ENCODE data around the gene TMEM209.

Gene TMEM209

GRCh38 chr7:130162196-130162595 lies 43.0 kb downstream of the TMEM209 start:
- no peak for DNase-seq (ENCODE audit: low read depth)
- no peak overlapping the region for H3K4me3 ChIP-seq (ENCODE audit: low read depth, low read length)
- no peak for TF ChIP-seq POLR2A (IDR thresholded peaks at IDR 0.05; ENCODE audit: extremely low read depth, insufficient read length)

GRCh38 chr7:130160455-130160854 lies 44.8 kb downstream of the TMEM209 start:
- no peak overlapping the region for H3K4me3 ChIP-seq (ENCODE audit: low read depth, low read length)
- TF ChIP-seq MYC (IDR thresholded peaks at IDR 0.05; ENCODE audit: low read depth, low read length): no peak
- TF ChIP-seq POLR2A (IDR thresholded peaks at IDR 0.05; ENCODE audit: extremely low read depth, insufficient read length): no peak
- no peak for TF ChIP-seq MAX (IDR thresholded peaks at IDR 0.05; ENCODE audit: low read depth, low read length)
- no peak for TF ChIP-seq CTCF (IDR thresholded peaks at IDR 0.05; ENCODE audit: low read depth, low read length)
- DNase-seq (ENCODE audit: low read depth): no peak

DNA sequence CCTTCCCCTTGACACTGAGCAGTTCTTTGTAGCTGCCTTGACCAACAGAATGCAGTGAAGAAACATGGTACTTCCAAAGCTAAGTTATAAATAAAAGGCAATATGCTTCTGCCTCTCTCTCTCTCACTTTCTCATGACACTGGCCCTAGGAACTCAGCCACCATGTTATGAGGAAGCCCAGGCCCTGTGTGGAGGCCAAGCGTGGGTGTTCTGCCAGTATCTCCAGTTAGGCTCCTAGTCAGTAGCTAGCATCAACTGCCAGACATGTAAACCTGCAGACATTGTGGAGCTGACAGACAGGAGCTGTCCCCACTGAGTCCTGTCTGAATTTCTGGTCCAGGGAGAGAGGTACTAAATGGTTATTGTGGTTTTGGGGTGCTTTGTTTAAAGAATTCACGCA lies 45.2 kb downstream of the TMEM209 start:
- no peak overlapping the region for H3K4me3 ChIP-seq (ENCODE audit: low read depth, low read length)
- no peak for DNase-seq (ENCODE audit: low read depth)
- TF ChIP-seq MAX (IDR thresholded peaks at IDR 0.05; ENCODE audit: low read depth, low read length): no peak
- TF ChIP-seq CTCF (IDR thresholded peaks at IDR 0.05; ENCODE audit: low read depth, low read length): no peak
- TF ChIP-seq POLR2A (IDR thresholded peaks at IDR 0.05; ENCODE audit: extremely low read depth, insufficient read length): no peak
- TF ChIP-seq MYC (IDR thresholded peaks at IDR 0.05; ENCODE audit: low read depth, low read length): no peak

DNA sequence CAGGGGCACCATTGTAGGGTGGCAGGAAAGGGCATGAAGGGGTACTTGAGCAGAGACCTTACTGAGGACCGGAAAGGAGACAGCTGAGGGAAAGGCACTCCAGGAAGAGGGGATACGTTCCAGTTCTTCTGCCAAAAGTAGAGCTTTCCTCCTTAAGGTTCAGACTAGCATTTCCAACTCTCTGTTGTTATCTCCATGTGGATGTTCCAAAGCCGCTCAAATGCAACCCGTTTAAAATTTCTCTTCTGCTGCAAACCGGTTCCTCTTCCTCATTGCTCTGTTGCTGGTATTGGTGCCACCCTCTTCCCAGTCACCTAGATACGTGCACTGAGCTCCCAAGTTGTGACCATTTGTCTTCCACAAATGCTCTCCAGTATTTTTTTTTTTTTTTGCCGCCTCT lies 47.5 kb downstream of the TMEM209 start:
- no peak overlapping the region for H3K4me3 ChIP-seq (ENCODE audit: low read depth, low read length)
- no peak for DNase-seq (ENCODE audit: low read depth)
- TF ChIP-seq MYC (IDR thresholded peaks at IDR 0.05; ENCODE audit: low read depth, low read length) (no peak), POLR2A (IDR thresholded peaks at IDR 0.05; ENCODE audit: extremely low read depth, insufficient read length) (no peak), CTCF (IDR thresholded peaks at IDR 0.05; ENCODE audit: low read depth, low read length) (no peak), MAX (IDR thresholded peaks at IDR 0.05; ENCODE audit: low read depth, low read length) (no peak)

DNA sequence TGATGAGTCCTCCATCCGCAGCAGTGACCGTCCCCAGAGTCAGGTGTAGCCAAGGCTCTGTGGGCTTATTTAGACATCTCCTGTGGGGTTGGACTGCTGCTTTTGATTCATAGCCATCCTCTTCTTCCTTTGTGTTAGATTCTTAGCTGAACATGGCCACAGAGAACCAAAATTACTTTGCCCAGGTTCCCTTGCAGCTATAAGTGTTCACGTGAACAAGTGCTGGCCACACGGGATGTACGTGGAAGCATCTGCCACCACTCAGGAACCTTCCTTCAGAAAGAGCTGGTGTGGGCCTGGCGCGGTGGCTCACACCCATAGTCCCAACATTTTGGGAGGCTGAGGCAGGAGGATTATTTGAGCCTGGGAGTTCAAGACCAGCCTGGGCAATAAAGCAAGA lies 49.1 kb downstream of the TMEM209 start:
- no peak for DNase-seq (ENCODE audit: low read depth)
- no peak overlapping the region for H3K4me3 ChIP-seq (ENCODE audit: low read depth, low read length)
- no peak for TF ChIP-seq MYC (IDR thresholded peaks at IDR 0.05; ENCODE audit: low read depth, low read length)
- no peak for TF ChIP-seq POLR2A (IDR thresholded peaks at IDR 0.05; ENCODE audit: extremely low read depth, insufficient read length)
- TF ChIP-seq CTCF (IDR thresholded peaks at IDR 0.05; ENCODE audit: low read depth, low read length): no peak
- TF ChIP-seq MAX (IDR thresholded peaks at IDR 0.05; ENCODE audit: low read depth, low read length): no peak

DNA sequence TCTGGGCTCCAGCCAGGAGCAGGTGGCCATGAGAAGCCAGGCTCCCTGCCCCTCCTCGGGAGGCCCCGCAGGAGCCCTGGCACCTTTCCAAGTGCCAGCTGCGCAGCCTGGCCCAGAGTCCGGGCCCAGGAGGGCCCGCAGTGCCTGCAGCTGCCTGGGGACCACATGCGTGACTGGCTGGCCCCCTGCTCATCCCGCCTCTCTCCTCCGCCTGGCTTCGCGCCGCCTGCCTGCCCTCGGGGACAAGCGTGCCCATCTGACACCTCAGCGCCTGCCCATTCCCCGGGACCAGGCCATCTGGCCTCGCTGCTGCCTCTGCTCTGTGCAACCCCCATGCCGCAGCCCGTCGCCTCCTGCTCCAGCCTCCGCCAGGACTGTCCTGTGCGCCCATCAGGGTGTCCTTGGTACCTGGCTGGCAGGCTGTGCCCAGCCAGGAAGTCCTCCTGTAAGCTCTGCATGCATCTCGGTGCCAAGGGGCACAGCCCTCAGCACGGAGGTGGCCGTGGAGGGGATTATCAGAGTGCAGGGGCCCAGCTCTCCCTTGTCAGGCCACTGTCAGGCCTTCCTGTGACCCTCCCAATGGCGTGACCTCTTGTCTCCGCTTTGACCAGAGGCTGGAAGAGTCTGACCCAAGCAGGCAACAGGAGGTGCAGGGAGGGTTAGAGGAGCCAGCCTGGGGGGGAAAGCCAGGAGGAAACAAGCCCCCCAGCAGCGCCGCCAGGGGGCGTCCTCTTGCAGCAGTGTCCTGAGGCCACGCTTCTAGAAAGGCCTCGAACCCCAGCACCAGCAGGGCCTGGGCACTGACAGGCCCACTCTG lies 50.5 kb downstream of the TMEM209 start:
- TF ChIP-seq CTCF (IDR thresholded peaks at IDR 0.05; ENCODE audit: low read depth, low read length) (peak; percentile 21), POLR2A (IDR thresholded peaks at IDR 0.05; ENCODE audit: extremely low read depth, insufficient read length) (no peak)
- DNase-seq (ENCODE audit: low read depth): no peak
- no peak overlapping the region for H3K4me3 ChIP-seq (ENCODE audit: low read depth, low read length)
